SK-N-SH (cell line): ENCODE data around the gene SHROOM3. TPM values are rescaled to one million over a fixed set of nuclear protein-coding genes. Genes with fewer than 3 reads are reported as not detected.

ENCODE experiments used
- CTCF ChIA-PET: fragments of 300-600, 350-600 bp; formaldehyde crosslinking; extraction: SDS; loops from one replicate; lab custom pipeline; 2021; lab: Yijun Ruan, JAX
- POLR2A ChIA-PET: fragments of 350-600 bp; sonication (Branson Sonifier 250); formaldehyde crosslinking; extraction: SDS; loops from one replicate; lab custom pipeline; 2020; ENCODE audit warnings: antibody characterized with exemption, inconsistent platforms; lab: Yijun Ruan, JAX
- DNase-seq: peaks from one replicate; pipeline ENCODE4 v3.0.0; 2012
- H2AFZ ChIP-seq: fragments of 200-600 bp; sonication (generic); 2 replicates; pipeline ENCODE4 v1.8.1; 2016; ENCODE audit warnings: antibody characterized with exemption, mild to moderate bottlenecking, low read depth
- H3F3A ChIP-seq: fragments of 200-600 bp; sonication (generic); replicated peaks from 2 replicates; pipeline ENCODE3; 2016; ENCODE audit warnings: antibody characterized with exemption, mild to moderate bottlenecking; ENCODE audit not compliant: insufficient read depth
- H3K27ac ChIP-seq, 2 experiments: fragments of 200-500 bp in 1 of 2; fragments of 200-600 bp in 1 of 2; sonication (Bioruptor generic) in 1 of 2; sonication (generic), shearing (Covaris generic) in 1 of 2; 2 replicates each; pipeline versions ENCODE4 v1.5.1 to v1.6.1; 2014 to 2016; ENCODE audit warnings: low read depth in 2 of 2, inconsistent platforms in 1 of 2, low read length in 1 of 2, mild to moderate bottlenecking in 1 of 2, mixed read lengths in 1 of 2
- H3K27me3 ChIP-seq: fragments of 200-600 bp; sonication (generic), shearing (Covaris generic); 2 replicates; pipeline ENCODE4 v1.6.1; 2016; ENCODE audit warnings: mixed run types; ENCODE audit not compliant: insufficient read depth
- H3K36me3 ChIP-seq, 2 experiments: fragments of 200-500 bp in 1 of 2; fragments of 200-600 bp in 1 of 2; sonication (Bioruptor generic) in 1 of 2; sonication (generic) in 1 of 2; replicated peaks in 1 of 2; 2 replicates each; pipeline versions ENCODE3 to v1.5.1; 2014 to 2016; ENCODE audit warnings: low read length in 1 of 2, mild to moderate bottlenecking in 1 of 2; ENCODE audit not compliant: insufficient read depth in 2 of 2, control insufficient read depth in 1 of 2
- H3K4me1 ChIP-seq, 2 experiments: fragments of 200-500 bp in 1 of 2; fragments of 200-600 bp in 1 of 2; sonication (Bioruptor generic) in 1 of 2; sonication (generic), shearing (Covaris generic) in 1 of 2; 2 replicates each; pipeline versions ENCODE4 v1.5.1 to v1.6.1; 2014 to 2016; ENCODE audit warnings: low read depth in 1 of 2, low read length in 1 of 2, mixed run types in 1 of 2; ENCODE audit not compliant: insufficient read depth in 2 of 2, control insufficient read depth in 1 of 2
- H3K4me2 ChIP-seq: fragments of 200-600 bp; sonication (generic), shearing (Covaris generic); 2 replicates; pipeline ENCODE4 v1.6.1; 2017; ENCODE audit warnings: mixed run types
- H3K4me3 ChIP-seq, 2 experiments: fragments of 200-500 bp in 1 of 2; fragments of 200-600 bp in 1 of 2; sonication (Bioruptor generic) in 1 of 2; sonication (generic), shearing (Covaris generic) in 1 of 2; 2 replicates each; pipeline versions ENCODE4 v1.5.1 to v1.8.1; 2014 to 2016; ENCODE audit warnings: low read depth in 2 of 2, inconsistent platforms in 1 of 2, low read length in 1 of 2, mild to moderate bottlenecking in 1 of 2, mixed read lengths in 1 of 2, moderate library complexity in 1 of 2
- H3K79me2 ChIP-seq: fragments of 200-600 bp; sonication (generic); 2 replicates; pipeline ENCODE4 v1.8.1; 2017; ENCODE audit warnings: mild to moderate bottlenecking; ENCODE audit not compliant: insufficient read depth
- H3K9ac ChIP-seq: fragments of 200-600 bp; sonication (generic); 2 replicates; pipeline ENCODE4 v1.6.1; 2017; ENCODE audit warnings: mixed run types
- H3K9me2 ChIP-seq: fragments of 200-600 bp; sonication (generic); 2 replicates; pipeline ENCODE4 v1.6.1; 2017; ENCODE audit warnings: mixed run types
- H3K9me3 ChIP-seq: fragments of 200-600 bp; sonication (generic); 2 replicates; pipeline ENCODE4 v1.6.1; 2017; ENCODE audit warnings: mixed run types, mild to moderate bottlenecking, moderate library complexity
- H4K20me1 ChIP-seq: fragments of 200-600 bp; sonication (generic); 2 replicates; pipeline ENCODE4 v1.6.1; 2017; ENCODE audit warnings: mild to moderate bottlenecking, mixed run types; ENCODE audit not compliant: insufficient read depth
- CHD2 ChIP-seq: fragments of 150-350 bp; IDR thresholded peaks from 2 replicates; pipeline ENCODE4 v1.6.1; 2018; ENCODE audit warnings: low read length; ENCODE audit not compliant: partially characterized antibody
- ELF1 ChIP-seq: IDR thresholded peaks from 2 replicates; pipeline ENCODE4 v1.4.0; 2012
- EZH2phosphoT487 ChIP-seq: fragments of 200-600 bp; sonication (generic); IDR thresholded peaks from 2 replicates; pipeline ENCODE4 v1.6.1; 2017; ENCODE audit warnings: low read depth, mixed run types, mild to moderate bottlenecking, antibody characterized with exemption, moderate library complexity, borderline replicate concordance
- FOSL2 ChIP-seq: IDR thresholded peaks from 2 replicates; pipeline ENCODE4 v1.4.0; 2012; ENCODE audit warnings: low read depth, mild to moderate bottlenecking, moderate library complexity, borderline replicate concordance
- FOXM1 ChIP-seq: IDR thresholded peaks from 2 replicates; pipeline ENCODE4 v1.4.0; 2012; ENCODE audit warnings: low read depth, mild to moderate bottlenecking
- GATA2 ChIP-seq: sonication (generic); formaldehyde crosslinking; IDR thresholded peaks from 2 replicates; pipeline ENCODE4 v1.5.0; 2020; ENCODE audit warnings: mild to moderate bottlenecking, missing genetic modification reagents
- JUND ChIP-seq: IDR thresholded peaks from 2 replicates; pipeline ENCODE4 v1.4.0; 2012
- NFIC ChIP-seq: IDR thresholded peaks from 2 replicates; pipeline ENCODE4 v1.4.0; 2012; ENCODE audit warnings: borderline replicate concordance
- POLR2AphosphoS5 ChIP-seq: IDR thresholded peaks from 2 replicates; pipeline ENCODE4 v1.6.1; 2012; ENCODE audit warnings: low read depth, low read length
- RAD21 ChIP-seq: IDR thresholded peaks from 2 replicates; pipeline ENCODE4 v1.6.1; 2012; ENCODE audit warnings: mild to moderate bottlenecking, low read length
- RFX5 ChIP-seq: IDR thresholded peaks from 2 replicates; pipeline ENCODE4 v1.6.1; 2012; ENCODE audit warnings: mild to moderate bottlenecking, improper control_type of control experiment, low read length
- RXRA ChIP-seq: IDR thresholded peaks from 2 replicates; pipeline ENCODE4 v1.4.0; 2012; ENCODE audit warnings: low read depth, mild to moderate bottlenecking, borderline replicate concordance
- SIN3A ChIP-seq: IDR thresholded peaks from 2 replicates; pipeline ENCODE4 v1.6.1; 2012; ENCODE audit warnings: low read depth, mild to moderate bottlenecking, low read length, moderate library complexity, borderline replicate concordance
- TAF1 ChIP-seq: IDR thresholded peaks from 2 replicates; pipeline ENCODE4 v1.6.1; 2012; ENCODE audit warnings: low read depth, mild to moderate bottlenecking, low read length, moderate library complexity, borderline replicate concordance
- TCF12 ChIP-seq: IDR thresholded peaks from 2 replicates; pipeline ENCODE4 v1.4.0; 2012
- YY1 ChIP-seq: IDR thresholded peaks from 2 replicates; pipeline ENCODE4 v1.4.0; 2012; ENCODE audit warnings: low read depth, mild to moderate bottlenecking
- WGBS: methylation state at CpG from one replicate; pipeline ENCODE4 v1.1.6; 2017; ENCODE audit warnings: low lambda C conversion rate; 5-methylcytosine and 5-hydroxymethylcytosine counted together
- polyA plus RNA-seq, 3 experiments: library from polyadenylated mRNA; depleted of rRNA; stranded (reverse); fragments of >200 nt; gene quantifications; 2 replicates each; pipeline ENCODE4 v1.2.3, GENCODE V29; 2012
- TF ChIP-seq, protein P1 (sequence below): IDR thresholded peaks from 2 replicates; pipeline ENCODE4 v1.6.1; 2012; ENCODE audit warnings: mild to moderate bottlenecking, low read depth, low read length, moderate library complexity
- TF ChIP-seq, protein P2 (sequence below): IDR thresholded peaks from 2 replicates; pipeline ENCODE4; 2012
- TF ChIP-seq, protein P3 (sequence below): IDR thresholded peaks from 2 replicates; pipeline ENCODE4 v1.4.0; 2012; ENCODE audit warnings: low read depth, borderline replicate concordance
- TF ChIP-seq, protein P4 (sequence below): fragments of 150-350 bp; IDR thresholded peaks from 2 replicates; pipeline ENCODE4 v1.6.1; 2017; ENCODE audit warnings: antibody characterized with exemption, low read length, low read depth, borderline replicate concordance

SHROOM3 gene
- polyA plus RNA-seq, 1 of the 3 experiments (the other 2 are of a cell fraction) = 4.3 TPM

DNA sequence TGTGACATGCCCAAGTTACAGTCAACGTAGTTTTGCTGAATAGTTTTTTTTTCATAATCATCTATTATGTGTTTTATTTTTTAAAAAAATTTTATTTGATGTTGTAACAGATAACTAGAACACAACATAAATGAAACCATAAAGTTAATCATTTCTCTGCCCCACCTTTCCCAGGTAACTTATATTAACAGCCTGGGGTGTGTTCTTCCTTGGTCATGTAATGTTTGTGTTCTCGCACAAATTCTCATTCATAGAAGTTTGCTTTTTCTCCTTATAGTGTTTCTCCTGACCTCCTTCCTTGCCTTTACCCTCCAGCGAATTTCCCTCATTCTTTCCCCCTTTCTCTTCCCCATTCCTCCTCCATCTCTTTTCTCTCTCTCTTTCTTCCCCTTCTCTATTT lies 248.1 kb downstream of the SHROOM3 start (continued):
- TF ChIP-seq, protein P1, sequence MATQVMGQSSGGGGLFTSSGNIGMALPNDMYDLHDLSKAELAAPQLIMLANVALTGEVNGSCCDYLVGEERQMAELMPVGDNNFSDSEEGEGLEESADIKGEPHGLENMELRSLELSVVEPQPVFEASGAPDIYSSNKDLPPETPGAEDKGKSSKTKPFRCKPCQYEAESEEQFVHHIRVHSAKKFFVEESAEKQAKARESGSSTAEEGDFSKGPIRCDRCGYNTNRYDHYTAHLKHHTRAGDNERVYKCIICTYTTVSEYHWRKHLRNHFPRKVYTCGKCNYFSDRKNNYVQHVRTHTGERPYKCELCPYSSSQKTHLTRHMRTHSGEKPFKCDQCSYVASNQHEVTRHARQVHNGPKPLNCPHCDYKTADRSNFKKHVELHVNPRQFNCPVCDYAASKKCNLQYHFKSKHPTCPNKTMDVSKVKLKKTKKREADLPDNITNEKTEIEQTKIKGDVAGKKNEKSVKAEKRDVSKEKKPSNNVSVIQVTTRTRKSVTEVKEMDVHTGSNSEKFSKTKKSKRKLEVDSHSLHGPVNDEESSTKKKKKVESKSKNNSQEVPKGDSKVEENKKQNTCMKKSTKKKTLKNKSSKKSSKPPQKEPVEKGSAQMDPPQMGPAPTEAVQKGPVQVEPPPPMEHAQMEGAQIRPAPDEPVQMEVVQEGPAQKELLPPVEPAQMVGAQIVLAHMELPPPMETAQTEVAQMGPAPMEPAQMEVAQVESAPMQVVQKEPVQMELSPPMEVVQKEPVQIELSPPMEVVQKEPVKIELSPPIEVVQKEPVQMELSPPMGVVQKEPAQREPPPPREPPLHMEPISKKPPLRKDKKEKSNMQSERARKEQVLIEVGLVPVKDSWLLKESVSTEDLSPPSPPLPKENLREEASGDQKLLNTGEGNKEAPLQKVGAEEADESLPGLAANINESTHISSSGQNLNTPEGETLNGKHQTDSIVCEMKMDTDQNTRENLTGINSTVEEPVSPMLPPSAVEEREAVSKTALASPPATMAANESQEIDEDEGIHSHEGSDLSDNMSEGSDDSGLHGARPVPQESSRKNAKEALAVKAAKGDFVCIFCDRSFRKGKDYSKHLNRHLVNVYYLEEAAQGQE = no peak
- TF ChIP-seq TCF12 (no peak), FOXM1 (no peak), RFX5 (no peak)

DNA sequence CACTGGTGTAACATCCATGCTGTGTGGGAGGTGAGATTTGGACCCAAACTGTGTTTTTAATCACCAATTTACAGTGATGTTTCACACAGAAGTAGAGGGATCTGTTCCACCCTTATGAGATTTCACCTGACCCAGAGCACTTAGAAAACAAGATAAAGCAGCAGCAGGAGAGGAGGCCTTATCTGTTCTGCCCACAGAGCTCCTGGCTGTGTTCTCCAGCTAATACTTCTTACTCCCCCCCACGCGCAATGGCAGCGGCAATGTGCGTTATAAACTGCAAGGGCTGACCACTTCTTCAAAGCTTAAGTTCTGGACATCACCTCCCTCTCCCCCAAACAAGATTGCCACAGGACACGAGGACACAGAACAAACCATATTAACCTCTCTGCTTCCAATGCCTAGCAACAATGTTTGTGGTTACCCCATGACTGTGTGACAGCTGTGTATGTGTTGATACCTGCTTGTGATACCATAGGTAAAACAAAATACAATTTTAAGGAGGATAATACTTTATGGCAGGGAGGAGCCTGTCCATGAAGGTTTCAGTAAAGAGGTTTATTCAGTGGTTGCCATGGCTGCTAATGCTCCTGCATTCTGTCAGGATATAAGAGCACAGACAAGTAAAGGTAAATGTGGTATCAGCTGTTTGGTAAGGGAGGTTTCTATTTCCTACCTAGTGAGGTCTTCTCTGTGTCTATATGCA lies 252.9 kb downstream of the SHROOM3 start:
- H3K4me1 ChIP-seq = peaks cover 12 to 28% of the 10 kb centered on the region in 2 experiments
- H3F3A ChIP-seq = peaks cover 15% of the 10 kb centered on the region
- peak overlapping the region; percentile 79 to 81 for H3K4me3 ChIP-seq
- H4K20me1 ChIP-seq = no peaks in the 10 kb centered on the region
- peak overlapping the region; percentile 92 for H3K9ac ChIP-seq
- peak; percentile 52 for DNase-seq
- peaks cover 3 to 5% of the 10 kb centered on the region in 2 experiments for H3K36me3 ChIP-seq
- WGBS = 74% methylated on average over 5 of the region's 5 CpGs
- 0 out of 2 replicates have a peak overlapping the region, but pooled peaks have one; percentile 3 for H2AFZ ChIP-seq
- H3K27ac ChIP-seq = peak overlapping the region; percentile 78 to 99
- H3K27me3 ChIP-seq = no peaks in the 10 kb centered on the region
- ChIA-PET CTCF (interaction anchor here (1.2 to 1.4 kb wide), 2 partner anchors 58 to 104 kb away, joined by 4 read pairs; no protein-coding TSS in a partner anchor), POLR2A (interaction anchor here (2.8 kb wide), 1 partner anchor 107 kb away, joined by 16 read pairs; no protein-coding TSS in a partner anchor)
- no peaks in the 10 kb centered on the region for H3K9me3 ChIP-seq
- no peaks in the 10 kb centered on the region for H3K9me2 ChIP-seq
- peak overlapping the region; percentile 91 for H3K4me2 ChIP-seq
- H3K79me2 ChIP-seq = peaks cover 66% of the 10 kb centered on the region
- TF ChIP-seq, protein P2, sequence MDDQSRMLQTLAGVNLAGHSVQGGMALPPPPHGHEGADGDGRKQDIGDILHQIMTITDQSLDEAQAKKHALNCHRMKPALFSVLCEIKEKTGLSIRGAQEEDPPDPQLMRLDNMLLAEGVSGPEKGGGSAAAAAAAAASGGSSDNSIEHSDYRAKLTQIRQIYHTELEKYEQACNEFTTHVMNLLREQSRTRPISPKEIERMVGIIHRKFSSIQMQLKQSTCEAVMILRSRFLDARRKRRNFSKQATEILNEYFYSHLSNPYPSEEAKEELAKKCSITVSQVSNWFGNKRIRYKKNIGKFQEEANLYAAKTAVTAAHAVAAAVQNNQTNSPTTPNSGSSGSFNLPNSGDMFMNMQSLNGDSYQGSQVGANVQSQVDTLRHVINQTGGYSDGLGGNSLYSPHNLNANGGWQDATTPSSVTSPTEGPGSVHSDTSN = no peak
- TF ChIP-seq JUND = no peak
- TF ChIP-seq GATA2 = peak; percentile 86
- TF ChIP-seq CHD2 = no peak
- TF ChIP-seq RXRA = no peak
- no peak for TF ChIP-seq FOSL2
- TF ChIP-seq POLR2AphosphoS5 = no peak
- TF ChIP-seq NFIC = no peak
- TF ChIP-seq, protein P3, sequence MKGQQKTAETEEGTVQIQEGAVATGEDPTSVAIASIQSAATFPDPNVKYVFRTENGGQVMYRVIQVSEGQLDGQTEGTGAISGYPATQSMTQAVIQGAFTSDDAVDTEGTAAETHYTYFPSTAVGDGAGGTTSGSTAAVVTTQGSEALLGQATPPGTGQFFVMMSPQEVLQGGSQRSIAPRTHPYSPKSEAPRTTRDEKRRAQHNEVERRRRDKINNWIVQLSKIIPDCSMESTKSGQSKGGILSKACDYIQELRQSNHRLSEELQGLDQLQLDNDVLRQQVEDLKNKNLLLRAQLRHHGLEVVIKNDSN = no peak
- TF ChIP-seq, protein P4, sequence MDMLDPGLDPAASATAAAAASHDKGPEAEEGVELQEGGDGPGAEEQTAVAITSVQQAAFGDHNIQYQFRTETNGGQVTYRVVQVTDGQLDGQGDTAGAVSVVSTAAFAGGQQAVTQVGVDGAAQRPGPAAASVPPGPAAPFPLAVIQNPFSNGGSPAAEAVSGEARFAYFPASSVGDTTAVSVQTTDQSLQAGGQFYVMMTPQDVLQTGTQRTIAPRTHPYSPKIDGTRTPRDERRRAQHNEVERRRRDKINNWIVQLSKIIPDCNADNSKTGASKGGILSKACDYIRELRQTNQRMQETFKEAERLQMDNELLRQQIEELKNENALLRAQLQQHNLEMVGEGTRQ = no peak
- TF ChIP-seq YY1 = no peak
- TF ChIP-seq SIN3A = no peak
- no peak for TF ChIP-seq EZH2phosphoT487
- peak; percentile 23; the same call in 1 of the 2 replicates for TF ChIP-seq RAD21
- TF ChIP-seq, protein P1 = no peak
- no peak for TF ChIP-seq TAF1
- no peak for TF ChIP-seq TCF12
- TF ChIP-seq ELF1 = no peak
